Psoas muscle (tissue), 8 donors: ENCODE results near the gene APBA3. TPM values are rescaled to one million over a fixed set of nuclear protein-coding genes. Genes with fewer than 3 reads are reported as not detected.
"Not testable (repeated sequence)": the region's sequence is repeated elsewhere in the genome, so short reads cannot be mapped to it uniquely, and the experiment has no call there.

Experiments used
- ATAC-seq, 4 donors: fragments of 200-7000 bp; cut with Tn5 transposase; one replicate each; pipeline ENCODE4 v1.9.1; 2020; ENCODE audit warnings: moderate library complexity in 3 of 4, mild to moderate bottlenecking in 2 of 4
- DNase-seq, 2 donors: peaks; one replicate each; pipeline ENCODE4 v3.0.0-alpha.2; 2020
- H3K27ac ChIP-seq: fragments of 200-600 bp; one replicate; pipeline ENCODE4 v1.8.0; 2022
- H3K27me3 ChIP-seq, 3 donors: fragments of 200-600 bp in 1 of 3; one replicate each; pipeline versions ENCODE4 v1.6.1 to v1.8.0; 2013 to 2022; ENCODE audit warnings: low read length in 2 of 3, mild to moderate bottlenecking in 2 of 3, moderate library complexity in 1 of 3; ENCODE audit not compliant: insufficient read depth in 3 of 3
- H3K36me3 ChIP-seq, 2 donors: fragments of 200-600 bp in 1 of 2; one replicate each; pipeline versions ENCODE4 v1.6.1 to v1.8.0; 2013 to 2022; ENCODE audit warnings: low read depth in 1 of 2, mild to moderate bottlenecking in 1 of 2, moderate library complexity in 1 of 2; ENCODE audit not compliant: insufficient read depth in 1 of 2
- H3K4me1 ChIP-seq: fragments of 200-600 bp; one replicate; pipeline ENCODE4 v1.8.0; 2022
- H3K4me3 ChIP-seq: fragments of 200-600 bp; one replicate; pipeline ENCODE4 v1.8.0; 2022; ENCODE audit warnings: mild to moderate bottlenecking
- H3K9me3 ChIP-seq: fragments of 200-600 bp; one replicate; pipeline ENCODE4 v1.8.0; 2022
- WGBS, 3 donors: extraction: QIAGEN DNeasy Blood & Tissue Kit; methylation state at CpG; one replicate each; pipeline versions ENCODE4 v1.1.6 to v1.1.7; 2013; 5-methylcytosine and 5-hydroxymethylcytosine counted together
- intact Hi-C, 2 donors: fragments of 100-400 bp; cut with DNase I; formaldehyde crosslinking; loops; one replicate each; pipeline versions ENCODE4 v1.11.0 to v1.14.2; 2022
- polyA plus RNA-seq, 3 donors: library from polyadenylated mRNA; stranded (reverse); fragments of 200-250 nt; gene quantifications; one replicate each; pipeline ENCODE4 v1.2.3, GENCODE V29; 2013
- total RNA-seq, 4 donors: library from RNA; stranded (reverse); fragmentation: NEBNext Ultra II Directional in 2 of 4; extraction: Animal tissue kit (Norgen Biotek cat#: 25700) in 2 of 4; gene quantifications; one replicate each; pipeline versions ENCODE4 v1.2.1 to v1.2.4, GENCODE V29; 2021 to 2023
- TF ChIP-seq, protein P1 (sequence below): fragments of 200-600 bp; IDR thresholded peaks from one replicate; pipeline ENCODE4 v1.8.0; 2022; ENCODE audit warnings: antibody characterized with exemption
- donor health status: healthy with polysubstance abuse.
- donor health status: DM: no; HTN: no; CAD: no; lungs with moderate emphysema.
- donor health status: Bipolar disorder and iron deficiency.
- donor health status: healthy.
- donor health status: DM: yes; HTN: yes; CAD: no.
- donor health status: DM: no; HTN: no; CAD: no.
- donor health status: DM: no; HTN: no; CAD: no.
- donor health status: DM: yes; HTN: yes; CAD: no.

Gene APBA3
- total and polyA plus RNA-seq, 7 donors: 17.7 to 30.1 (median 19.4) TPM

- no peak for DNase-seq
- TF ChIP-seq, protein P1, sequence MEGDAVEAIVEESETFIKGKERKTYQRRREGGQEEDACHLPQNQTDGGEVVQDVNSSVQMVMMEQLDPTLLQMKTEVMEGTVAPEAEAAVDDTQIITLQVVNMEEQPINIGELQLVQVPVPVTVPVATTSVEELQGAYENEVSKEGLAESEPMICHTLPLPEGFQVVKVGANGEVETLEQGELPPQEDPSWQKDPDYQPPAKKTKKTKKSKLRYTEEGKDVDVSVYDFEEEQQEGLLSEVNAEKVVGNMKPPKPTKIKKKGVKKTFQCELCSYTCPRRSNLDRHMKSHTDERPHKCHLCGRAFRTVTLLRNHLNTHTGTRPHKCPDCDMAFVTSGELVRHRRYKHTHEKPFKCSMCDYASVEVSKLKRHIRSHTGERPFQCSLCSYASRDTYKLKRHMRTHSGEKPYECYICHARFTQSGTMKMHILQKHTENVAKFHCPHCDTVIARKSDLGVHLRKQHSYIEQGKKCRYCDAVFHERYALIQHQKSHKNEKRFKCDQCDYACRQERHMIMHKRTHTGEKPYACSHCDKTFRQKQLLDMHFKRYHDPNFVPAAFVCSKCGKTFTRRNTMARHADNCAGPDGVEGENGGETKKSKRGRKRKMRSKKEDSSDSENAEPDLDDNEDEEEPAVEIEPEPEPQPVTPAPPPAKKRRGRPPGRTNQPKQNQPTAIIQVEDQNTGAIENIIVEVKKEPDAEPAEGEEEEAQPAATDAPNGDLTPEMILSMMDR: no peak
- Histone ChIP-seq H3K9me3 (no peaks in the 10 kb centered on the region), H3K27ac (no peak overlapping the region), H3K36me3 (peaks cover 0 to 37% of the 10 kb centered on the region in 2 donors), H3K4me1 (peaks cover 9% of the 10 kb centered on the region), H3K27me3 (no peaks in the 10 kb centered on the region), H3K4me3 (peak overlapping the region; percentile 7)
- no peak for ATAC-seq
- intact Hi-C loops: loop anchor here (5.0 kb wide), 1 partner anchor 228 kb away; the partner anchor contains the start of gene EEF2 (in 2 of the 2)
- 86 to 88% (median 87%) methylated on average over 18 to 19 of the region's 19 CpGs for WGBS, 3 donors
These were observed 1.8 kb downstream of the APBA3 start for GRCh38 chr19:3759482-3760254.

DNA sequence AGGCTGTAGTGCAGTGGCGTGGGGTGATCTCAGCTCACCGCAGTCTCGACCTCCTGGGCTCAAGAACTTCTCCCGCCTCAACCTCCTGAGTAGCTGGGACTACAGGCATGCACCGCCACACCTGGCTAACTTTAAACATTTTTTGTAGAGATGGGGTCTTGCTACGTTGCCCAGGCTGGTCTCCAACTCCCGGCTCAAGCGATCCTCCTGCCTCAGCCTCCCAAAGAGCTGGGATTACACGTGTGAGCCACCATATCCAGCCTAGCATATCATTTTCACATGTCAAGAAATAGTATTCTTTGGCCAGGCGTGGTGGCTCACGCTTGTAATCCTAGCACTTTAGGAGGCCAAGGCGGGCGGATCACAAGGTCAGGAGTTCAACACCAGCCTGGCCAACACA is 3.2 kb downstream of the APBA3 start:
- H3K36me3 ChIP-seq: peaks cover 2 to 51% of the 10 kb centered on the region in 2 donors
- H3K9me3 ChIP-seq, DNase-seq, H3K27ac ChIP-seq, intact Hi-C loops, H3K4me1 ChIP-seq, H3K4me3 ChIP-seq, H3K27me3 ChIP-seq, ATAC-seq: not testable (repeated sequence)
- WGBS, 3 donors: 94 to 98% (median 95%) methylated on average over 13 of the region's 13 CpGs

GRCh38 chr19:3757705-3758104 is 3.8 kb downstream of the APBA3 start:
- H3K9me3 ChIP-seq, intact Hi-C loops, H3K27me3 ChIP-seq, H3K4me3 ChIP-seq, H3K27ac ChIP-seq, ATAC-seq, H3K4me1 ChIP-seq, DNase-seq: not testable (repeated sequence)
- peaks cover 2 to 57% of the 10 kb centered on the region in 2 donors for H3K36me3 ChIP-seq
- WGBS, 3 donors: 94 to 97% (median 97%) methylated on average over 7 of the region's 7 CpGs

DNA sequence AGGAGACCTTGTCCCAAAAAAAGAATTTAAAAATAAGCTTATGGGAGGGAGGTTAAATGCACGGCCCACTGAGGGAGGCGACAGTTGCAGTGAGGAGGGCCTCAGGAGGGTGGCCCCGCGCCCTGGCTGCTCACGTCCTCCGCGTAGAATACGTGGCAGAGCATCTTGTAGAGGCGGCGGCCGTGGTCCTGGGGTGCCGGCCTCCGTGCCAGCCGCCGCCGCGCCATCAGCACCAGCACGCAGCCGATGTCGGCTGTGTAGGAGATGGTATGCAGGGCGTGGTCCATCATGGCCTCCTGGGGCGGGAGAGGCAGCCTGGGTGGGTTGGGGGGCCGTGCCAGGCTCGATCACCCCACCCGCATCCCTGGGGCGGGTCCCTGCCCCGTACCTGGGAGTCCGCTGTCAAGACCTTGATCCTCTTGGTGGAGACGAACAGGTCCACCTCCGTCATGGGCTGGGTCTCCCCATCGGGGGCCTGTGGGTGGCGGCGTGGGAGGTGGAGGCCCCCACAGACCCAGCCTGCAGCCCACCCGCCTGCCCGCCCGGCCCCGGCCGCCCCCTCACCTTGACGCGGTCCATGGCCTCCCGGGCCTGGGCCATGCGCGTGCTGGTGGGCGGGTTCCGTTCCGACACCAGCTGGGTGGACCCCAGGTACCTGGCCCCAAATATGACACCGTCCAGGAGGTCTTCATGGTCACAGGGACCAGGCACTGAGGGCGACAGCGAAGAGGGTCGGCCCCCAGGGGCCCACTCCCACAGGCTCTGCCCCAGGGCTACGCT is 7.7 kb downstream of the APBA3 start:
- WGBS, 3 donors: 94 to 97% (median 96%) methylated on average over 46 to 51 of the region's 51 CpGs
- no peaks in the 10 kb centered on the region for H3K27me3 ChIP-seq
- ATAC-seq: peak in 1 of 4 donors; percentile 8
- TF ChIP-seq, protein P1: no peak
- no peak for DNase-seq
- H3K27ac ChIP-seq: no peak overlapping the region
- peaks cover 5 to 83% of the 10 kb centered on the region in 2 donors for H3K36me3 ChIP-seq
- H3K4me1 ChIP-seq: no peaks in the 10 kb centered on the region
- H3K9me3 ChIP-seq: no peaks in the 10 kb centered on the region
- H3K4me3 ChIP-seq: no peak overlapping the region
- intact Hi-C loops: no loop called here

GRCh38 chr19:3752492-3752891 is 9.0 kb downstream of the APBA3 start:
- no peak for DNase-seq
- intact Hi-C loops: no loop called here
- H3K27me3 ChIP-seq: peaks cover 0 to 2% (median 0%) of the 10 kb centered on the region in 3 donors
- H3K4me3 ChIP-seq: no peak overlapping the region
- H3K4me1 ChIP-seq: no peaks in the 10 kb centered on the region
- TF ChIP-seq, protein P1: no peak
- H3K27ac ChIP-seq: no peak overlapping the region
- H3K36me3 ChIP-seq: peaks cover 5 to 70% of the 10 kb centered on the region in 2 donors
- ATAC-seq: no peak
- H3K9me3 ChIP-seq: no peaks in the 10 kb centered on the region
- WGBS, 3 donors: 83 to 86% (median 85%) methylated on average over 21 to 25 of the region's 25 CpGs
